H9 (cell line): ENCODE data around the gene TANGO6. TPM values are rescaled to one million over a fixed set of nuclear protein-coding genes. Genes with fewer than 3 reads are reported as not detected.

ENCODE experiments used
- DNase-seq: peaks from one replicate; pipeline ENCODE4 v3.0.0-alpha.2; 2017
- H2AFZ ChIP-seq: one replicate; pipeline ENCODE4 v1.6.1; 2013; ENCODE audit warnings: mild to moderate bottlenecking, low read length, control low read depth, moderate library complexity
- H2AK5ac ChIP-seq: 2 replicates; pipeline ENCODE4 v1.6.1; 2013; ENCODE audit warnings: low read length, control low read depth, mixed read lengths; ENCODE audit not compliant: insufficient read length
- H2BK120ac ChIP-seq: one replicate; pipeline ENCODE4 v1.6.1; 2013; ENCODE audit warnings: low read depth, mild to moderate bottlenecking, low read length, control low read depth, inconsistent platforms; ENCODE audit not compliant: poor library complexity, severe bottlenecking
- H2BK12ac ChIP-seq: 2 replicates; pipeline ENCODE4 v1.6.1; 2013; ENCODE audit warnings: low read length, control low read depth, mixed read lengths, low read depth; ENCODE audit not compliant: insufficient read length
- H2BK15ac ChIP-seq: 2 replicates; pipeline ENCODE4 v1.6.1; 2013; ENCODE audit warnings: low read depth, low read length, control low read depth
- H2BK20ac ChIP-seq: one replicate; pipeline ENCODE4 v1.6.1; 2013; ENCODE audit warnings: low read depth, mild to moderate bottlenecking, low read length, control low read depth, inconsistent platforms; ENCODE audit not compliant: poor library complexity, severe bottlenecking
- H2BK5ac ChIP-seq: 2 replicates; pipeline ENCODE4 v1.6.1; 2013; ENCODE audit warnings: low read length, control low read depth, mixed read lengths; ENCODE audit not compliant: insufficient read length
- H3K14ac ChIP-seq: 2 replicates; pipeline ENCODE4 v1.6.1; 2013; ENCODE audit warnings: low read length, control low read depth; ENCODE audit not compliant: insufficient read depth
- H3K18ac ChIP-seq: 2 replicates; pipeline ENCODE4 v1.6.1; 2013; ENCODE audit warnings: low read depth, mild to moderate bottlenecking, mixed read lengths, low read length, control low read depth; ENCODE audit not compliant: insufficient read length
- H3K23ac ChIP-seq: 2 replicates; pipeline ENCODE4 v1.6.1; 2013; ENCODE audit warnings: low read length, control low read depth, mixed read lengths, low read depth; ENCODE audit not compliant: insufficient read length
- H3K23me2 ChIP-seq: 2 replicates; pipeline ENCODE4 v1.6.1; 2013; ENCODE audit warnings: low read depth, mild to moderate bottlenecking, mixed read lengths, low read length, control low read depth; ENCODE audit not compliant: insufficient read length, poor library complexity, severe bottlenecking
- H3K27ac ChIP-seq: 2 replicates; pipeline ENCODE4 v1.5.1; 2013; ENCODE audit warnings: low read length, control low read depth, mixed read lengths, low read depth; ENCODE audit not compliant: insufficient read length
- H3K27me3 ChIP-seq: 2 replicates; pipeline ENCODE4 v1.6.1; 2013; ENCODE audit warnings: low read length, control low read depth, inconsistent platforms; ENCODE audit not compliant: insufficient read depth
- H3K4ac ChIP-seq: 2 replicates; pipeline ENCODE4 v1.6.1; 2013; ENCODE audit warnings: low read depth, mild to moderate bottlenecking, control low read depth, inconsistent platforms, low read length, moderate library complexity
- H3K4me1 ChIP-seq: 2 replicates; pipeline ENCODE4 v1.6.1; 2013; ENCODE audit warnings: low read length, control low read depth, inconsistent platforms; ENCODE audit not compliant: insufficient read depth
- H3K4me2 ChIP-seq: 2 replicates; pipeline ENCODE4 v1.6.1; 2013; ENCODE audit warnings: low read length, control low read depth, mixed read lengths; ENCODE audit not compliant: insufficient read length, insufficient read depth
- H3K56ac ChIP-seq: 2 replicates; pipeline ENCODE4 v1.6.1; 2013; ENCODE audit warnings: low read depth, mild to moderate bottlenecking, mixed read lengths, low read length, control low read depth; ENCODE audit not compliant: insufficient read length
- H3K79me1 ChIP-seq: 2 replicates; pipeline ENCODE4 v1.6.1; 2013; ENCODE audit warnings: low read depth, mild to moderate bottlenecking, moderate library complexity, low read length, control low read depth, inconsistent platforms; ENCODE audit not compliant: insufficient read depth, poor library complexity, severe bottlenecking
- H3K79me2 ChIP-seq: 2 replicates; pipeline ENCODE4 v1.6.1; 2013; ENCODE audit warnings: low read length, control low read depth, inconsistent platforms; ENCODE audit not compliant: insufficient read depth
- H3K9ac ChIP-seq: 2 replicates; pipeline ENCODE4 v1.6.1; 2013; ENCODE audit warnings: low read length, control low read depth, mixed read lengths; ENCODE audit not compliant: insufficient read length; ENCODE audit errors: extremely low read depth
- H3K9me3 ChIP-seq: one replicate; pipeline ENCODE4 v1.6.1; 2013; ENCODE audit warnings: low read depth, low read length, inconsistent platforms; ENCODE audit not compliant: control insufficient read depth
- H3T11ph ChIP-seq: one replicate; pipeline ENCODE4 v1.6.1; 2013; ENCODE audit warnings: mild to moderate bottlenecking, low read length, control low read depth, inconsistent platforms
- H4K20me1 ChIP-seq: one replicate; pipeline ENCODE4 v1.6.1; 2013; ENCODE audit not compliant: control insufficient read depth, insufficient read length, insufficient read depth
- H4K5ac ChIP-seq: 2 replicates; pipeline ENCODE4 v1.6.1; 2013; ENCODE audit warnings: low read depth, mild to moderate bottlenecking, mixed read lengths, low read length, control low read depth; ENCODE audit not compliant: insufficient read length
- H4K8ac ChIP-seq: replicated peaks from 2 replicates; pipeline ENCODE4 v1.6.1; 2013; ENCODE audit warnings: low read length, control low read depth, mixed read lengths, low read depth; ENCODE audit not compliant: insufficient read length
- H4K91ac ChIP-seq: 2 replicates; pipeline ENCODE4 v1.6.1; 2013; ENCODE audit warnings: low read depth, mild to moderate bottlenecking, moderate library complexity, mixed read lengths, low read length, control low read depth; ENCODE audit not compliant: insufficient read length
- H3K27ac Mint-ChIP-seq, 3 experiments: 2 replicates in 2 of 3; 3 replicates in 1 of 3; pipeline ENCODE4 v1.8.0; 2020 to 2021; ENCODE audit warnings: mixed read lengths in 3 of 3, mild to moderate bottlenecking in 1 of 3, moderate library complexity in 1 of 3
- H3K27me3 Mint-ChIP-seq: 2 replicates; pipeline ENCODE4 v1.8.0; 2021; ENCODE audit warnings: low read depth, mild to moderate bottlenecking, moderate library complexity, mixed read lengths
- H3K36me3 Mint-ChIP-seq, 3 experiments: 2 replicates in 2 of 3; 3 replicates in 1 of 3; pipeline ENCODE4 v1.8.0; 2020 to 2021; ENCODE audit warnings: low read depth in 3 of 3, mixed read lengths in 3 of 3; ENCODE audit not compliant: insufficient read depth in 1 of 3
- H3K4me1 Mint-ChIP-seq, 2 experiments: 2 replicates each; pipeline ENCODE4 v1.8.0; 2020; ENCODE audit warnings: mixed read lengths in 2 of 2
- H3K4me3 Mint-ChIP-seq, 2 experiments: 2 replicates in 1 of 2; 3 replicates in 1 of 2; pipeline ENCODE4 v1.8.0; 2020 to 2021; ENCODE audit warnings: mild to moderate bottlenecking in 2 of 2, mixed read lengths in 2 of 2, moderate library complexity in 1 of 2
- H3K9me3 Mint-ChIP-seq, 2 experiments: 2 replicates in 1 of 2; 3 replicates in 1 of 2; pipeline ENCODE4 v1.8.0; 2020; ENCODE audit warnings: mild to moderate bottlenecking in 2 of 2, mixed read lengths in 2 of 2, moderate library complexity in 1 of 2
- WGBS: extraction: QIAGEN DNeasy Blood & Tissue Kit; methylation state at CpG from one replicate; pipeline ENCODE4 v1.1.7; 2013; ENCODE audit warnings: missing lambda C conversion rate, low lambda C conversion rate, mixed read lengths; ENCODE audit not compliant: insufficient read length; ENCODE audit errors: extremely low coverage; 5-methylcytosine and 5-hydroxymethylcytosine counted together
- total RNA-seq: library from RNA; stranded (reverse); gene quantifications from 2 replicates; pipeline ENCODE4 v1.2.1, GENCODE V29; 2021
- TF ChIP-seq, protein P1 (sequence below): fragments of 200-600 bp; sonication (generic); conservative IDR thresholded peaks from 3 replicates; pipeline ENCODE4 v1.8.0; 2021; ENCODE audit warnings: antibody characterized with exemption, mild to moderate bottlenecking

TANGO6 gene
- total RNA-seq, 1 experiment from 2014 or later = 12.0 TPM

DNA sequence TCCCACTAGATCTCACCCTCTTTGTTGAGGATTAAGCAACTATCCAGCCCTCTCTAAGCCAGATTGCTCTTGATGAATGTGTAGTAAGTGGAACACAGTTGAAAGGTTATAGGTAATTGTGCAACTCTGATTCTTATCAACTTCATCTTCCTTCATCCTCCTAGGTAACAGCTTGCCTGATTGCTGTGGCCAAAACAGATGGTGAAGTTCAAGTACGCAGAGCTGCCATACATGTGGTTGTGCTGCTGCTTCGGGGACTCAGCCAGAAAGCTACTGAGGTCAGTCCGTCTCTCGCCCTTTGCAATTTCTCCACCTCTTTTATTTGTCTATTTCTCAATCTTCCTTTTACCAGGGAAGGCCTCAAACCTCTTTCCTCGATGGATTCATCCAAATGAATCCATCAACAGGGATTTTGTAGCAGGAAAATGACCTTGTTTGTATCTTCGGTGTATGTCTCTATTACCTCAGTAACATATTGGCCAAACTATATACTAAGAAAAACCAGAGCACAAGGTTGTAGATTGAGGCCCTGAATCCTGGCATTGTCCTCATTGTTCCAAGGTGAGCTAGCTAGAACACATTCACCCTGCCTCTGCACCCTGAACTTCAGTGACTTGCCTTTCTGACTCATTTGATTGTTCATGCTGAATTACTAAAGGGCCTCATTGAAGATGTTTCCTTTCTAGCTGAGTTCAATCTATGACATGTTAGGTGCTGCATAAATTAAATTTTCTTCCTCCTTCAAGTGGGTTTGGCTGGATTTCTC, 197.0 kb downstream of the TANGO6 start:
- WGBS = no CpG with 5 or more reads among the region's 6 CpGs
- H3K4me3 Mint-ChIP-seq = no peak overlapping the region
- H3K27ac Mint-ChIP-seq = peak overlapping the region in 1 of 3 experiments; percentile 0; a peak in 2 of 7 replicates

More for the DNA sequence above, 197.0 kb downstream of the TANGO6 start:
- Histone ChIP-seq H3K18ac (no peak overlapping the region), H3K23me2 (no peaks in the 10 kb centered on the region), H2BK20ac (no peak overlapping the region), H4K91ac (no peak overlapping the region), H3K9me3 (peaks cover 5% of the 10 kb centered on the region), H3K79me2 (no peaks in the 10 kb centered on the region), H2BK5ac (no peak overlapping the region), H3K79me1 (no peaks in the 10 kb centered on the region), H4K8ac (no peak overlapping the region), H3K23ac (no peak overlapping the region), H3K14ac (no peak overlapping the region), H3K4me2 (no peak overlapping the region), H4K20me1 (no peaks in the 10 kb centered on the region), H3K56ac (no peak overlapping the region), H3K9ac (no peak overlapping the region), H2AK5ac (no peak overlapping the region), H3K4me1 (no peaks in the 10 kb centered on the region), H4K5ac (no peak overlapping the region), H3T11ph (no peak overlapping the region), H2BK120ac (no peak overlapping the region), H2AFZ (no peak overlapping the region), H3K4ac (no peak overlapping the region), H3K27ac (no peak overlapping the region), H3K27me3 (no peaks in the 10 kb centered on the region), H2BK12ac (no peak overlapping the region), H2BK15ac (no peak overlapping the region)
- TF ChIP-seq, protein P1, sequence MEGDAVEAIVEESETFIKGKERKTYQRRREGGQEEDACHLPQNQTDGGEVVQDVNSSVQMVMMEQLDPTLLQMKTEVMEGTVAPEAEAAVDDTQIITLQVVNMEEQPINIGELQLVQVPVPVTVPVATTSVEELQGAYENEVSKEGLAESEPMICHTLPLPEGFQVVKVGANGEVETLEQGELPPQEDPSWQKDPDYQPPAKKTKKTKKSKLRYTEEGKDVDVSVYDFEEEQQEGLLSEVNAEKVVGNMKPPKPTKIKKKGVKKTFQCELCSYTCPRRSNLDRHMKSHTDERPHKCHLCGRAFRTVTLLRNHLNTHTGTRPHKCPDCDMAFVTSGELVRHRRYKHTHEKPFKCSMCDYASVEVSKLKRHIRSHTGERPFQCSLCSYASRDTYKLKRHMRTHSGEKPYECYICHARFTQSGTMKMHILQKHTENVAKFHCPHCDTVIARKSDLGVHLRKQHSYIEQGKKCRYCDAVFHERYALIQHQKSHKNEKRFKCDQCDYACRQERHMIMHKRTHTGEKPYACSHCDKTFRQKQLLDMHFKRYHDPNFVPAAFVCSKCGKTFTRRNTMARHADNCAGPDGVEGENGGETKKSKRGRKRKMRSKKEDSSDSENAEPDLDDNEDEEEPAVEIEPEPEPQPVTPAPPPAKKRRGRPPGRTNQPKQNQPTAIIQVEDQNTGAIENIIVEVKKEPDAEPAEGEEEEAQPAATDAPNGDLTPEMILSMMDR = no peak
- H3K4me1 Mint-ChIP-seq = no peaks in the 10 kb centered on the region
- H3K9me3 Mint-ChIP-seq = peaks cover 5 to 7% of the 10 kb centered on the region in 2 experiments; a peak in 3 of 5 replicates
- peaks cover 12 to 17% (median 17%) of the 10 kb centered on the region in 3 experiments for H3K36me3 Mint-ChIP-seq
- DNase-seq = no peak
- H3K27me3 Mint-ChIP-seq = no peaks in the 10 kb centered on the region
